ENCODE data around the gene FAM222B. TPM values are rescaled to one million over a fixed set of nuclear protein-coding genes. Genes with fewer than 3 reads are reported as not detected.

Gene FAM222B
- total and polyA plus RNA-seq, 9 of the 15 experiments (the other 6 are each of a cell fraction or from before 2014, with no cell fraction given), result 4.0 to 34.6 (median 7.5) TPM

- TF ChIP-seq ZNF232 (CRISPR knock-in tag; IDR thresholded peaks at IDR 0.05), result no peak
- no peak for TF ChIP-seq ZFP91 (CRISPR knock-in tag; IDR thresholded peaks at IDR 0.05)
- TF ChIP-seq SNAPC5 (CRISPR knock-in tag; IDR thresholded peaks at IDR 0.05), result no peak
- TF ChIP-seq RBM17 (IDR thresholded peaks at IDR 0.05; ENCODE audit: borderline replicate concordance, low read depth, low read length), result no peak
- peak; percentile 48; the same call in 1 of the 2 replicates for TF ChIP-seq ZNF253 (CRISPR knock-in tag; conservative IDR thresholded peaks at IDR 0.05)
- no peak; the same call in 1 of the 2 replicates for TF ChIP-seq ZBTB26 (CRISPR knock-in tag; IDR thresholded peaks at IDR 0.05)
- no peak for TF ChIP-seq TAF15 (IDR thresholded peaks at IDR 0.05; ENCODE audit: low read depth, low read length)
- TF ChIP-seq ZKSCAN8 (CRISPR knock-in tag; IDR thresholded peaks at IDR 0.05), result no peak
- no peak for TF ChIP-seq NEUROD1 (IDR thresholded peaks at IDR 0.05; ENCODE audit: borderline replicate concordance, low read depth, low read length, partially characterized antibody)
- TF ChIP-seq KAT2B (IDR thresholded peaks at IDR 0.05; ENCODE audit: low read depth, low read length), result no peak
- TF ChIP-seq ZNF133 (CRISPR knock-in tag; IDR thresholded peaks at IDR 0.05), result no peak
- TF ChIP-seq ZNF655 (CRISPR knock-in tag; IDR thresholded peaks at IDR 0.05), result no peak
- TF ChIP-seq FOXJ3 (CRISPR knock-in tag; IDR thresholded peaks at IDR 0.05), result no peak
- no peak for TF ChIP-seq BRCA1 (IDR thresholded peaks at IDR 0.05)
- no peak for TF ChIP-seq BRCA1 (CRISPR knock-in tag; IDR thresholded peaks at IDR 0.05)
- TF ChIP-seq SRF (CRISPR knock-in tag; IDR thresholded peaks at IDR 0.05), result no peak
- TF ChIP-seq SREBF2 (CRISPR knock-in tag; IDR thresholded peaks at IDR 0.05), result no peak
- TF ChIP-seq BACH1 (tag; IDR thresholded peaks at IDR 0.05), result no peak
- TF ChIP-seq ZNF197 (CRISPR knock-in tag; IDR thresholded peaks at IDR 0.05; ENCODE audit: low read depth), result no peak
- no peak for TF ChIP-seq HNRNPLL (IDR thresholded peaks at IDR 0.05; ENCODE audit: low read depth, low read length, poor library complexity, severe bottlenecking)
- no peak for TF ChIP-seq ZNF384 (IDR thresholded peaks at IDR 0.05; ENCODE audit: low read depth, low read length)
- TF ChIP-seq TOE1 (IDR thresholded peaks at IDR 0.05; ENCODE audit: borderline replicate concordance), result no peak
- no peak for TF ChIP-seq TOE1 (CRISPR knock-in tag; IDR thresholded peaks at IDR 0.05; ENCODE audit: borderline replicate concordance, low read depth)
- no peak for TF ChIP-seq MTF1 (CRISPR knock-in tag; IDR thresholded peaks at IDR 0.05; ENCODE audit: borderline replicate concordance)
- TF ChIP-seq ZFP1 (CRISPR knock-in tag; IDR thresholded peaks at IDR 0.05), result no peak
- no peak for TF ChIP-seq ZNF217 (CRISPR knock-in tag; IDR thresholded peaks at IDR 0.05)
These were observed 117.4 kb downstream of the FAM222B start (continued) for GRCh38 chr17:28725166-28725659.

Measured in K562 (cell line).